HEK293 (cell line): ENCODE results near the gene MTARC1.

Experiments used
- BCL6B ChIP-seq: fragments of 450-650 bp; formaldehyde crosslinking; IDR thresholded peaks from 2 replicates; pipeline ENCODE4 v1.5.1; 2017; ENCODE audit warnings: missing biosample characterization, missing genetic modification characterization
- CTCF ChIP-seq: fragments of 450-650 bp; formaldehyde crosslinking; IDR thresholded peaks from 2 replicates; pipeline ENCODE4 v1.5.1; 2016; ENCODE audit warnings: missing biosample characterization, missing genetic modification characterization
- GLI4 ChIP-seq: fragments of 450-650 bp; formaldehyde crosslinking; IDR thresholded peaks from 2 replicates; pipeline ENCODE4 v1.5.1; 2016; ENCODE audit warnings: missing biosample characterization, missing genetic modification characterization
- MZF1 ChIP-seq: fragments of 450-650 bp; formaldehyde crosslinking; IDR thresholded peaks from 2 replicates; pipeline ENCODE4 v1.5.1; 2017; ENCODE audit warnings: missing biosample characterization, missing genetic modification characterization, borderline replicate concordance
- REST ChIP-seq: fragments of 450-650 bp; formaldehyde crosslinking; IDR thresholded peaks from 2 replicates; pipeline ENCODE4 v1.5.1; 2016; ENCODE audit warnings: missing biosample characterization, missing genetic modification characterization
- ZBTB7A ChIP-seq: fragments of 450-650 bp; formaldehyde crosslinking; IDR thresholded peaks from 2 replicates; pipeline ENCODE4 v1.5.1; 2016; ENCODE audit warnings: low read depth, missing biosample characterization, missing genetic modification characterization
- ZNF18 ChIP-seq: fragments of 450-650 bp; formaldehyde crosslinking; IDR thresholded peaks from 2 replicates; pipeline ENCODE4 v1.5.1; 2016; ENCODE audit warnings: missing biosample characterization, missing genetic modification characterization
- ZNF398 ChIP-seq: fragments of 450-650 bp; formaldehyde crosslinking; IDR thresholded peaks from 2 replicates; pipeline ENCODE4 v1.5.1; 2017; ENCODE audit warnings: missing biosample characterization, missing genetic modification characterization
- ZNF404 ChIP-seq: fragments of 450-650 bp; formaldehyde crosslinking; IDR thresholded peaks from 2 replicates; pipeline ENCODE4 v1.5.1; 2017; ENCODE audit warnings: missing biosample characterization, missing genetic modification characterization
- ZNF629 ChIP-seq: fragments of 450-650 bp; formaldehyde crosslinking; IDR thresholded peaks from 2 replicates; pipeline ENCODE4 v1.5.1; 2017; ENCODE audit warnings: missing biosample characterization, missing genetic modification characterization
- ZNF707 ChIP-seq: fragments of 450-650 bp; formaldehyde crosslinking; IDR thresholded peaks from 2 replicates; pipeline ENCODE4 v1.5.1; 2016; ENCODE audit warnings: missing biosample characterization, missing genetic modification characterization

- no peak for TF ChIP-seq GLI4 (tag by site-specific recombination)
- no peak for TF ChIP-seq ZNF629 (tag by site-specific recombination)
- TF ChIP-seq ZBTB7A (tag by site-specific recombination) = no peak
- TF ChIP-seq ZNF707 (tag by site-specific recombination) = no peak
- no peak for TF ChIP-seq ZNF398 (tag by site-specific recombination)
- TF ChIP-seq BCL6B (tag by site-specific recombination) = no peak
- no peak for TF ChIP-seq MZF1 (tag by site-specific recombination)
- TF ChIP-seq ZNF404 (tag by site-specific recombination) = no peak
- TF ChIP-seq REST (tag by site-specific recombination) = no peak
- no peak for TF ChIP-seq ZNF18
- TF ChIP-seq CTCF (tag by site-specific recombination) = no peak
These were observed 2.2 kb downstream of the MTARC1 start for GRCh38 chr1:220788900-220789299.
